Measurements from ENCODE around the gene C19orf67.

GRCh38 chr19:14127929-14128509 is 42.4 kb upstream of the C19orf67 start:
- TF ChIP-seq, protein P1, sequence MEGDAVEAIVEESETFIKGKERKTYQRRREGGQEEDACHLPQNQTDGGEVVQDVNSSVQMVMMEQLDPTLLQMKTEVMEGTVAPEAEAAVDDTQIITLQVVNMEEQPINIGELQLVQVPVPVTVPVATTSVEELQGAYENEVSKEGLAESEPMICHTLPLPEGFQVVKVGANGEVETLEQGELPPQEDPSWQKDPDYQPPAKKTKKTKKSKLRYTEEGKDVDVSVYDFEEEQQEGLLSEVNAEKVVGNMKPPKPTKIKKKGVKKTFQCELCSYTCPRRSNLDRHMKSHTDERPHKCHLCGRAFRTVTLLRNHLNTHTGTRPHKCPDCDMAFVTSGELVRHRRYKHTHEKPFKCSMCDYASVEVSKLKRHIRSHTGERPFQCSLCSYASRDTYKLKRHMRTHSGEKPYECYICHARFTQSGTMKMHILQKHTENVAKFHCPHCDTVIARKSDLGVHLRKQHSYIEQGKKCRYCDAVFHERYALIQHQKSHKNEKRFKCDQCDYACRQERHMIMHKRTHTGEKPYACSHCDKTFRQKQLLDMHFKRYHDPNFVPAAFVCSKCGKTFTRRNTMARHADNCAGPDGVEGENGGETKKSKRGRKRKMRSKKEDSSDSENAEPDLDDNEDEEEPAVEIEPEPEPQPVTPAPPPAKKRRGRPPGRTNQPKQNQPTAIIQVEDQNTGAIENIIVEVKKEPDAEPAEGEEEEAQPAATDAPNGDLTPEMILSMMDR (IDR thresholded peaks at IDR 0.05 in 8 of 11, conservative IDR thresholded peaks at IDR 0.05 in 3 of 11): no peak
- TF ChIP-seq POLR2A (IDR thresholded peaks at IDR 0.05): no peak

Measured in spleen (tissue), 7 donors.